ENCODE results near the gene SCARB1. TPM values are rescaled to one million over a fixed set of nuclear protein-coding genes. Genes with fewer than 3 reads are reported as not detected.
A peak's percentile ranks its signal among the peaks of the same experiment; 100 is the strongest.

SCARB1 gene
- total RNA-seq, 1 donor: 9.4 TPM

GRCh38 chr12:124828264-124829007, 35.2 kb downstream of the SCARB1 start:
- H3K4me1 ChIP-seq (ENCODE audit: insufficient read depth, low read length): peaks cover 18% of the 10 kb centered on the region
- H3K4me2 ChIP-seq (ENCODE audit: insufficient read depth, low read length): peak overlapping the region; percentile 73
- no peaks in the 10 kb centered on the region for H3K27me3 ChIP-seq (ENCODE audit: insufficient read depth, low read length)
- H3K4me3 ChIP-seq (ENCODE audit: insufficient read depth, low read length): peak overlapping the region; percentile 27
- H3K36me3 ChIP-seq (ENCODE audit: insufficient read depth, low read length): no peaks in the 10 kb centered on the region
- no peaks in the 10 kb centered on the region for H4K20me1 ChIP-seq (ENCODE audit: insufficient read depth, low read length)
- H3K79me2 ChIP-seq (ENCODE audit: insufficient read depth, low read length): peaks cover 3% of the 10 kb centered on the region
- no peak for TF ChIP-seq CTCF (IDR thresholded peaks at IDR 0.05; ENCODE audit: extremely low read depth, low read depth, low read length)
- H3K27ac ChIP-seq (ENCODE audit: low read depth, low read length): peak overlapping the region; percentile 94
- DNase-seq (ENCODE audit: insufficient read length, low spot score, missing footprints): peak; percentile 89
- H2AFZ ChIP-seq (ENCODE audit: low read length): peak overlapping the region; percentile 75
- H3K9me3 ChIP-seq (ENCODE audit: low read depth, low read length): peaks cover 7% of the 10 kb centered on the region

GRCh38 chr12:124827588-124828184, 36.0 kb downstream of the SCARB1 start:
- peaks cover 3% of the 10 kb centered on the region for H3K79me2 ChIP-seq (ENCODE audit: insufficient read depth, low read length)
- TF ChIP-seq CTCF (IDR thresholded peaks at IDR 0.05; ENCODE audit: extremely low read depth, low read depth, low read length): no peak
- no peaks in the 10 kb centered on the region for H3K36me3 ChIP-seq (ENCODE audit: insufficient read depth, low read length)
- peaks cover 7% of the 10 kb centered on the region for H3K9me3 ChIP-seq (ENCODE audit: low read depth, low read length)
- H3K27me3 ChIP-seq (ENCODE audit: insufficient read depth, low read length): no peaks in the 10 kb centered on the region
- no peak overlapping the region for H2AFZ ChIP-seq (ENCODE audit: low read length)
- peak overlapping the region; percentile 94 for H3K27ac ChIP-seq (ENCODE audit: low read depth, low read length)
- no peak overlapping the region for H3K4me3 ChIP-seq (ENCODE audit: insufficient read depth, low read length)
- DNase-seq (ENCODE audit: insufficient read length, low spot score, missing footprints): peak; percentile 19
- no peaks in the 10 kb centered on the region for H4K20me1 ChIP-seq (ENCODE audit: insufficient read depth, low read length)
- H3K4me2 ChIP-seq (ENCODE audit: insufficient read depth, low read length): no peak overlapping the region
- peaks cover 18% of the 10 kb centered on the region for H3K4me1 ChIP-seq (ENCODE audit: insufficient read depth, low read length)

GRCh38 chr12:124824195-124824594, 39.5 kb downstream of the SCARB1 start:
- no peaks in the 10 kb centered on the region for H3K9me3 ChIP-seq (ENCODE audit: low read depth, low read length)
- peaks cover 14% of the 10 kb centered on the region for H3K4me1 ChIP-seq (ENCODE audit: insufficient read depth, low read length)
- no peak for TF ChIP-seq CTCF (IDR thresholded peaks at IDR 0.05; ENCODE audit: extremely low read depth, low read depth, low read length)
- no peaks in the 10 kb centered on the region for H3K36me3 ChIP-seq (ENCODE audit: insufficient read depth, low read length)
- no peaks in the 10 kb centered on the region for H3K27me3 ChIP-seq (ENCODE audit: insufficient read depth, low read length)
- no peak overlapping the region for H2AFZ ChIP-seq (ENCODE audit: low read length)
- peaks cover 3% of the 10 kb centered on the region for H3K79me2 ChIP-seq (ENCODE audit: insufficient read depth, low read length)
- no peak overlapping the region for H3K27ac ChIP-seq (ENCODE audit: low read depth, low read length)
- H4K20me1 ChIP-seq (ENCODE audit: insufficient read depth, low read length): no peaks in the 10 kb centered on the region
- H3K4me3 ChIP-seq (ENCODE audit: insufficient read depth, low read length): no peak overlapping the region
- H3K4me2 ChIP-seq (ENCODE audit: insufficient read depth, low read length): no peak overlapping the region
- no peak for DNase-seq (ENCODE audit: insufficient read length, low spot score, missing footprints)

- H3K27me3 ChIP-seq (ENCODE audit: insufficient read depth, low read length): no peaks in the 10 kb centered on the region
- peaks cover 6% of the 10 kb centered on the region for H3K4me1 ChIP-seq (ENCODE audit: insufficient read depth, low read length)
- no peak overlapping the region for H3K4me3 ChIP-seq (ENCODE audit: insufficient read depth, low read length)
- peak; percentile 39 for DNase-seq (ENCODE audit: insufficient read length, low spot score, missing footprints)
- H3K79me2 ChIP-seq (ENCODE audit: insufficient read depth, low read length): peaks cover 3% of the 10 kb centered on the region
- H3K4me2 ChIP-seq (ENCODE audit: insufficient read depth, low read length): no peak overlapping the region
- H3K9me3 ChIP-seq (ENCODE audit: low read depth, low read length): no peaks in the 10 kb centered on the region
- H4K20me1 ChIP-seq (ENCODE audit: insufficient read depth, low read length): no peaks in the 10 kb centered on the region
- H3K36me3 ChIP-seq (ENCODE audit: insufficient read depth, low read length): no peaks in the 10 kb centered on the region
- H2AFZ ChIP-seq (ENCODE audit: low read length): no peak overlapping the region
- TF ChIP-seq CTCF (IDR thresholded peaks at IDR 0.05; ENCODE audit: extremely low read depth, low read depth, low read length): no peak
- no peak overlapping the region for H3K27ac ChIP-seq (ENCODE audit: low read depth, low read length)
Observed at GRCh38 chr12:124823272-124823970, 40.2 kb downstream of the SCARB1 start.

All from osteoblast (primary cell).